Epithelial cell of prostate (primary cell): ENCODE data around the gene CDKL5.
"Not testable (repeated sequence)": the region's sequence is repeated elsewhere in the genome, so short reads cannot be mapped to it uniquely, and the experiment has no call there.

Source experiments
- DNase-seq: peaks from one replicate; pipeline ENCODE4 v3.0.0-alpha.2; 2011; ENCODE audit warnings: low read depth, low spot score
- H3K27ac ChIP-seq: fragments of 450-650 bp; 2 replicates; pipeline ENCODE4 v1.5.1; 2017; ENCODE audit warnings: mild to moderate bottlenecking

CDKL5 gene

GRCh38 chrX:18566748-18567147 lies 141.3 kb downstream of the CDKL5 start:
- no peak overlapping the region for H3K27ac ChIP-seq
- no peak for DNase-seq

GRCh38 chrX:18573556-18573955 lies 148.1 kb downstream of the CDKL5 start:
- DNase-seq: no peak
- no peak overlapping the region for H3K27ac ChIP-seq

- DNase-seq: no peak
- no peak overlapping the region for H3K27ac ChIP-seq
Measured at GRCh38 chrX:18574591-18574990, 149.2 kb downstream of the CDKL5 start.

- DNase-seq: peak; percentile 18
- no peak overlapping the region for H3K27ac ChIP-seq
Measured at GRCh38 chrX:18575744-18576143, 150.3 kb downstream of the CDKL5 start.

- DNase-seq: no peak
- H3K27ac ChIP-seq: no peak overlapping the region
Measured at GRCh38 chrX:18577400-18577799, 152.0 kb downstream of the CDKL5 start.

- no peak overlapping the region for H3K27ac ChIP-seq
- DNase-seq: no peak
Measured at GRCh38 chrX:18578546-18578945, 153.1 kb downstream of the CDKL5 start.

GRCh38 chrX:18579495-18579894 lies 154.1 kb downstream of the CDKL5 start:
- DNase-seq: no peak
- no peak overlapping the region for H3K27ac ChIP-seq

GRCh38 chrX:18582910-18583493 lies 157.6 kb downstream of the CDKL5 start:
- DNase-seq: no peak
- H3K27ac ChIP-seq: no peak overlapping the region

GRCh38 chrX:18589292-18589691 lies 163.9 kb downstream of the CDKL5 start:
- DNase-seq, H3K27ac ChIP-seq: not testable (repeated sequence)

- no peak overlapping the region for H3K27ac ChIP-seq
- no peak for DNase-seq
Measured at GRCh38 chrX:18591834-18592233, 166.4 kb downstream of the CDKL5 start.

GRCh38 chrX:18594079-18594478 lies 168.7 kb downstream of the CDKL5 start:
- no peak for DNase-seq
- H3K27ac ChIP-seq: no peak overlapping the region

- DNase-seq: no peak
- no peak overlapping the region for H3K27ac ChIP-seq
Measured at GRCh38 chrX:18596096-18596495, 170.7 kb downstream of the CDKL5 start.

- no peak for DNase-seq
Measured at GRCh38 chrX:18598413-18598812, 173.0 kb downstream of the CDKL5 start.

GRCh38 chrX:18607966-18608365 lies 182.6 kb downstream of the CDKL5 start:
- no peak for DNase-seq
- H3K27ac ChIP-seq: no peak overlapping the region

More at GRCh38 chrX:18598413-18598812, 173.0 kb downstream of the CDKL5 start:
- H3K27ac ChIP-seq: no peak overlapping the region

- no peak for DNase-seq
- H3K27ac ChIP-seq: no peak overlapping the region
Measured at GRCh38 chrX:18613930-18614639, 188.7 kb downstream of the CDKL5 start.

GRCh38 chrX:18616688-18617406 lies 191.4 kb downstream of the CDKL5 start:
- no peak for DNase-seq
- peak overlapping the region; percentile 31 for H3K27ac ChIP-seq

GRCh38 chrX:18617407-18617750 lies 192.0 kb downstream of the CDKL5 start:
- peak overlapping the region; percentile 31 for H3K27ac ChIP-seq
- peak; percentile 48 for DNase-seq

- no peak overlapping the region for H3K27ac ChIP-seq
- no peak for DNase-seq
Measured at GRCh38 chrX:18619288-18619687, 193.9 kb downstream of the CDKL5 start.

GRCh38 chrX:18620349-18620748 lies 194.9 kb downstream of the CDKL5 start:
- H3K27ac ChIP-seq: no peak overlapping the region
- no peak for DNase-seq

GRCh38 chrX:18624599-18624998 lies 199.2 kb downstream of the CDKL5 start:
- no peak for DNase-seq
- H3K27ac ChIP-seq: no peak overlapping the region

GRCh38 chrX:18630934-18631333 lies 205.5 kb downstream of the CDKL5 start:
- H3K27ac ChIP-seq: no peak overlapping the region
- no peak for DNase-seq
